Non-pigmented ciliary epithelial cell (primary cell): Measurements from ENCODE around the gene KIAA1958.
A peak's percentile ranks its signal among the peaks of the same experiment; 100 is the strongest.
"Not testable (repeated sequence)": the region's sequence is repeated elsewhere in the genome, so short reads cannot be mapped to it uniquely, and the experiment has no call there.

Source experiments
- DNase-seq: peaks from one replicate; pipeline ENCODE4 v3.0.0-alpha.2; 2010; ENCODE audit warnings: low read depth

KIAA1958 gene

DNA sequence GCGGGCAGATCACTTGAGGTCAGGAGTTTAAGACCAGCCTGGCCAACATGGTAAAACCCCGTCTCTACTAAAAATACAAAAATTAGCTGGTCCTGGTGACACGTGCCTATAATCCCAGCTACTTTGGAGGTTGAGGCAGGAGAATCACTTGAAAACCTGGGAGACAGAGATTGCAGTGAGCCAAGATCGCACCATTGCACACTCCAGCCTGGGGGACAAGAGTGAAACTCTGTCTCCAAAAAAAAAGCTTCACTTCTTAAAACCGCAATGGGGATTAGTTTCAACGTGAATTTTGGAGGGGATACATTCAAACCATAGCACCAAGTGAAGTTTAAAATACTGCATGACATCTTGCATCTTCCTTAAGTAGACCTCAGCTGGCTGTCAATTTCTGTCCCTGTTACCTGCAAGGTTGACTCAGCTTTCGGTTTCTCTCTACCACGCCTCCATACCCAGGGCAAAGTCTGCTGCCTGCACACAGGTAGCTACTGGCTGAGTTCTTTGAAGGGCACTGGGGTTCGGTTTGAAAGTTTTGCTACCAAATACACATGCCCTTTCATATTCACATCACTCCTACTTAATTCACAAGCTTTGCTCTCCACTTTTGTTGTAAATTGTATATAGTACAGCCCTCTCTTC is 69.3 kb downstream of the KIAA1958 start:
- no peak for DNase-seq

- DNase-seq = no peak
These were observed 70.1 kb downstream of the KIAA1958 start for GRCh38 chr9:112556497-112557442.

DNA sequence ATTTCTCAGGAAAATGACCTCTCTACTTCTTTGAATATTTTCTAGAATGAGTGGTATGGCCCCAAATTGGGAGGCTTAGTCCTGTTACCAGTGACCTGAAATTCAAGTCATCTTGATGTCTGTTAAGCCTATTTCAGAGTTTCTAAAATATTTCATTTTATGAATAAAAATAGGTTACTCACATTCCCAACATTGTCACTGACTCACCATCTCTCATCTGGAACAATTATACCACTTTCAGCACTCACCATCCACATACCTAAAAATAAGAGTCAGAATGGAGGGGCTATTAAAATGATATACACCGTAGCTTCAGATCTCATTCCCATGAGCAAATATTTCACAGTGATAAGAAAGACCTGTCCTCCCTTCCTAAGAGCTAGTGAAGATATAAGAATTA is 71.8 kb downstream of the KIAA1958 start:
- no peak for DNase-seq

DNA sequence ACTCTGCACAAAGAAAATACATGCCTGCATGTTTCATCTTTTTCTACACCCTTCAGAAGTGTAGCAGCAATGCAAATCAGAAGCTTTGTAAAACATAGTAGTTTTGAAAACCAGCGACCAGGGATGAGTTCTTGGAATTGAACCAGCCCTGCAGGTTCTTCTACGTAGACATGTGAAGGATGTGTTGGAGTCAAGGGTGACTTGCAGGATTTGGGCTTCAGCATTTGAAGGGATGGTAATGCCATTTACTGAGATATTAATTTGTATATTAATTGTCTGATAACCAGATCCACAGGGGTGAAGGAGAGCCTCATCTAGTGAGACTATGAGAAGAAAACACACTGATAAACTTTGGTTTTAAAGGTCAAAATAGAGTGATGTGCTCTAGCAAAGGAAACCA is 72.4 kb downstream of the KIAA1958 start:
- no peak for DNase-seq

DNA sequence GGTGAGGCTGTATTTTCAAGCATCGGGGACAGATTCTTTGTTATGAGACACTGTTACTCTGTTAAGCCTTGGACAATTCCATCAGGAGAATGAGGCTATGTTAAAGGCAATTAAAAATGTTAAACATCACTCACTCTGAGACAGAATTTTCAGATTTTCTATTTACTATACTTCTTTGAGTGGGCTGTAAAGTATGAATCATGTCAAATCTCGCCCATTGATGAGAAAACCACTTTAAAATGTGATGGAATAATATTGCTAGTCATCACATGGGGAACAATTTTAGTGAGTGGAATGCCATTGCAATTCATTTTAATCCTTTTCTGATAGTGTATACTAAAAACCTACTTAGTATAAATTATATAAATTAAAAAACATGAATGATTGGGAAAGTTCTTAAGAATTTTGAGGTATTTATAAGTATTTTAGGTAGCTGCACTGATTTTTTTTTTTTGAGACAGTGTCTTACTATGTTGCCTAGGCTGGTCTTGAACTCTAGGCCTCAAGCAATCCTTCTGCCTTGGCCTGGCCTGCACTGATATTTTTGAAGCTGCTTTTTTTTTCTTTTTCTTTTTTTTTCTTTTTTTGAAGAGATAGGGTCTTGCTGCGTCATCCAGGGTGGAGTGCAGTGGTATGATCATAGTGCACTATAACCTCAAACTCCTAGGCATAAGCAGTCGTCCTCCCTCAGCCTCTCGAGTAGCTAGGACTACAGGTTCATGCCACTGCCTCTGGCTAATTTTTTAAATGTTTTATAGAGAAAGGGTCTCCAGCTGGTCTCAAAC is 73.2 kb downstream of the KIAA1958 start:
- no peak for DNase-seq

GRCh38 chr9:112562235-112562958 is 75.8 kb downstream of the KIAA1958 start:
- DNase-seq = no peak

GRCh38 chr9:112569186-112569585 is 82.6 kb downstream of the KIAA1958 start:
- peak; percentile 75 for DNase-seq

GRCh38 chr9:112570671-112571167 is 84.1 kb downstream of the KIAA1958 start:
- DNase-seq = no peak

DNA sequence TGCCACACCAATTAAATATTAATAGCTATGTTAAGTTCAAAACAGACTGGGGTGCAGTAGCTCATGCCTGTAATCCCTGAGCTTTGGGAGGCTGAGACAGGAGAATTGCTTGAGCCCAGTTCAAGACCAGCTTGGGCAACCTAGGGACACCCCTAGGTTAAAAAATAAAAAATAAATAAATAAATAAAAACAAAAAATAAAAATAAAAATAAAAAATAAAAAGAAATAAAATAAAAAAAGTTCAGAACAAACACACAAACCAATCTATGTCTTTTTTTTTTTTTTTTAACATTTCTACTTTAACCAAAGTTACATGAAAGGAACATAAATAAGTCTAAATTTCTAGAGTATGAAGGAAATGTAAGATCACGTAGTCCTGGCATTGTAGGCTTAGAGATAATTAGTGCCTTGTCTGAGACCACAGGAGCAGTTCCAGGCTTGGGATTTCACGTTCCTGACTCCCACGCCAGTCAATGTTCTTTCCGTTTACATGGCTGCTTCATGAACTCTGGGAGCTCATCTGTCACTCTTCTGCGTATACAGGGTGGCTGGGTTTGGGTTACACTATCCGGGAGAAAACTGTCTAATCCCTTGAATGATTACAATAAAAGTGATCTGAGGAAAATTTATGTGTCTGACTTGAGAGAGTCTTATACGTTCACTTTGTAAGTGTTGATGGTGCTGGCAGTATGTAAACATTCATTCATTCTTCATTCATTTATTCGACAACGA is 85.2 kb downstream of the KIAA1958 start:
- DNase-seq = no peak

GRCh38 chr9:112572416-112572815 is 85.8 kb downstream of the KIAA1958 start:
- no peak for DNase-seq

- DNase-seq = no peak
These were observed 87.4 kb downstream of the KIAA1958 start for GRCh38 chr9:112574008-112574407.

- no peak for DNase-seq
These were observed 88.5 kb downstream of the KIAA1958 start for GRCh38 chr9:112575107-112575506.

DNA sequence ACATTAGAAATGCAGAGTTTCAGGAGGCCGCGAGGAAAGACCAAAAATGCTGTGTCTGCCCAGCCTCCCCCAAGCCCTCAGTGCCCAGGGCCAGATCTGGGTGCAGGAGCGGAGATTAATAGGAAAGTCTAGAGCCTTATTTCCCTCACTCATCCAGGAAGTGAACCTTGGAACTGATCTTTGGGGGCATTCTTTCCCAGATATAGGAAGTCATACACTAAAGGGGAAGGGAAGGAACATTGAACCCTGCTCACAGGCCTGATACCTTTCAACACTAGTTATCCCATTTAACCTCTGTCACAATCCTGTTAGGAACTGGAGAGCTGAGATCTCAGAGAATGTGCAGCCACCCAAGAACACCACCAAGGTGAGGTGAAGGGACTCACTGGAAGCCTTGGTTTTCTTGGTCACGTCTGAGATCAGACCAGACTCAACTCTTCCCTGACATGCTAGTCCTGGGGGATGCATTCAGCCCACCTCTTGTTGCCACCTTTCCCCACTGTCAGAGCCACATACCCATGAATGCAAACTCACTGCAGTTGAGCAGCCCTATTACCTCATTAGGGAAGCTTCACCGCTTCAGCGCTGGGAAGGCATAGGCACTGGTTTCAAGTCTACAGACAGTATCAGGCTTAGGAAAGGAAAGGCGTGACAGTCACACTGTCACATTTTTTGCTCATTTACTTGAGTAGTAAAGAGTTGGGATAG is 95.0 kb downstream of the KIAA1958 start:
- no peak for DNase-seq

DNA sequence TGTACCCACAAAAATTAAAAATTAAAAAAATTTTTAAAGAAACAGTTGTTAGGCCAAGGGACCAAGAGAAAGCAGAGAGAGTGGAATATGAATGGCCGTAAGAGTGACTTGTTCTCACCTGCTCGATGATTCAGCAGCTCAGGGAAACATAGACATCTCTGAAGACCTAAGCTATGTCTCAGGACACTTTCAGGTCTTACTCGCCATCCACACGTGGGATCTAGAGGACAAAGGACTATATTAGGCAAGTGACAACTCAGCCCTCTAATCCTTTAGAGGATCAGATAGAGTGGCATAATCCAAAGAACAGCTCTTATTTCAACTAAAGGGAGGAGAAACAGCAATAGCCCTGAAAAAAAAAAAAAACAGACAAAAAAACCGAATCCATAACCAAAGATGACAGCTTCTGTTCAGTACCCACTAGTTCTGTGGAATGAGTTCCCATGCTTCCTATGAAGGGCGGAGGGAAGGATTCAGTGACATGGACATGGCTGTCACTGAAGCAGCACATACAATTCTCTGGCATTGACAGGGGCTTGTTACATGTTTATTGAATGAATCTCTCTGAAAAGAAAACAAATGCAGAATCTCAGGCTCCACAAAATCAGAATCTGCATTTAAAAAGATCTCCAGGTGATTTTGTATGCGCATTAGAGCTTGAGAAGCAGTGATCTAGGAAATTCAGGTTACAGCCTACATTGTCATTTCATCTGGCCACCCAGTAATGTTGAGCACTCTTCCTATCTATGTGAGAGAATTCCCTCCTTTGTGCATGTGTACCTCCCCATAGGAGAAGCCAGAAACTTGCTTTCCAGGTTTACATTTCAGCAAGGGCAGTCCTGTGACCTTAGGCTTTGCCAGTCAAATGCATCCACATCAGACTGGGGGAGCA is 96.0 kb downstream of the KIAA1958 start:
- no peak for DNase-seq

DNA sequence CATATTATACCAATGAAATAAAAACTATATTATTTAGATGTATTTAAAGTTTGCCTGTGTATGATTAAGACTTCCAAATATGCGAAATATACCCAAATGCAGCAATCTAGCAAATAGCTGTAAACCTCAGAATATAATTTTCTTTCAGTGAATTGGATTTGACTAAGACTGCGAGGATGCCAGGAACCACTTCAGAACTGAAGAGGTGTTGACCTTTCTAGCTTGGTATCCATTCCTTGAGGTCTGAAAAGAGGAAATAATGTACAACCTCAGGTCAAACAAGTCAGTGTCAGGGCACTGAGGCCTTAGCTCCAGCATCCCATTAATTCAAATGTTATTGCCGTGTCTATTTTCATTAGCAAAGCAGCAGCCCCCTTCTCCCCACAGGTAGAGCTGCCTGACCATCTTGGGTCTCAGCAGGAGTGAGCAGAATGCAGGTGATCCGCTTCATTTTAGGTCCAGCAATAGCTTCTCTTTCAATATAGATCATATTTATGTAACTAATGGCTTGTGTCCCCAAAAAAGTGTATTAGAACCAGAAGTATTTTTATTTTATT is 100.0 kb downstream of the KIAA1958 start:
- DNase-seq = no peak

GRCh38 chr9:112591875-112592274 is 105.2 kb downstream of the KIAA1958 start:
- DNase-seq = not testable (repeated sequence)

GRCh38 chr9:112599732-112600131 is 113.1 kb downstream of the KIAA1958 start:
- no peak for DNase-seq

- DNase-seq = peak; percentile 10
These were observed 115.0 kb downstream of the KIAA1958 start for GRCh38 chr9:112601636-112602035.

GRCh38 chr9:112604790-112605189 is 118.2 kb downstream of the KIAA1958 start:
- DNase-seq = no peak
